ENCODE data around the gene LAX1.

LAX1 gene

DNA sequence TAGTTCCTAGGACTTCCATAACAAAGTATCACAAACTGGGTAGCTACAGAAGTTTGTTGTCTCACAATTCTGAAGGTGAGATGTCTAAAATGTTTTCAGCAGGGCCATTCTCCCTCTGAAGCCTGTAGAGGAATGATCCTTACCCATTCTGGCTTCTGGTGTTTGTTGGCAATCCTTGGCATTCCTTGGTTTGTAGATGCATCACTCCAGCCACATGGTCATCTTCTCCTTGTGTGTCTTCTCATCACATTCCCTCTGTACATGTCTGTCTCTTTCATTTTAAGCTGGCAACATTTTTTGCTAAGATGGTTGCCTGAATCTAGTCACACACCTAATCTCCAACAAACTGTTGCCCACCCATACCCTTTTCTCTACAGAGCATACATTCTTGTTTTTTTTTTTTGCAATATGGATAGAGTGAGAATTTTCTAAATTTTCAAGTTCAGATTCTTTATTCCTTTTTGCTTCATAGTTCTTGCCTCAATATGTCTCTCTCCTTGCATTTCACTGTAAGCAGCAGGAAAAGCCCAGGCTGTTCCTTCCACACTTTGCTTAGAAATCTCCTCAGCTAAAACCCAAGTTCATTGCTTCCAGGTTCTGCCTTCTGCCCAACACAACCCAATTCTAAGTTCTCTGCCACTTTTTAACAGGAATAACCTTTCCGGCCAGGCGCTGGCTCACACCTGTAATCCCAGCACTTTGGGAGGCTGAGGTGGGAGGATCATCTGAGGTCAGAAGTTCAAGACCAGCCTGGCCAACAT lies 48.8 kb downstream of the LAX1 start:
- DNase-seq (ENCODE audit: low spot score), result no peak

DNA sequence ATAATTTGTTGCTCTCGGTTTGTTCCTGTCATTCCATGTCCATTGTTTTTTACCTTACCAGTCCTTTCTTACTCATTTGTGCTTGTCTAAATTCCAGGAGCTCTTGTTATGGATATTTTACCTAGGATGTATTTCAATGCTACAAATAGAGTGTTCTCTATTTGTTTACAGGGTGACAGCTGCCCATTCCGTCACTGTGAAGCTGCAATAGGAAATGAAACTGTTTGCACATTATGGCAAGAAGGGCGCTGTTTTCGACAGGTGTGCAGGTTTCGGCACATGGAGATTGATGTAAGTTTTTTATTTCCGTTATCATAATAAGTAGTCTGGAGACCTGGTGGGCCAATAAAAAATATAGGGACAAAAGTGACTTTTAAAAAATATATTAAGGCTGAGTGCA lies 53.4 kb downstream of the LAX1 start:
- no peak for DNase-seq (ENCODE audit: low spot score)

DNA sequence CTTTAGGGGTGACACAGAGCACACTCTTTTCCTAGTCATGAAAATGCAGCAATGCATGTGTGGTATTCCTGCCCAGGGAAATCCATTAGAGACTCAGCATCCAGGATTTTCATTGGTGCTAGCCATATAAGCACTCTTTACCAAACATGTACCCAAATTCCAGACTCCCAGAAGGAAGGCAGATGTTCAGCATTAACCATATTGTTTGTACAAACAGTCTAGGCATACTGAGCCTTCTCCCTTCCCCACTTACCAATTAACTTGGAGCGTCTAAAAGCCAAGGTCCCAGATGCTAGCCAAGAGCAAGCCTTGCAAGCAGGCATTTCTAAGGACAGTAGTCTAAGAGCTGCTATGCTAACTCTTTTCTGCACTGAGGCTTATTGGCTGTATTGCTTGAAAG lies 58.3 kb downstream of the LAX1 start:
- DNase-seq (ENCODE audit: low spot score), result no peak

All from LoVo (cell line).